ENCODE results near the gene ZFR2. TPM values are rescaled to one million over a fixed set of nuclear protein-coding genes. Genes with fewer than 3 reads are reported as not detected.

The ZFR2 gene
- total RNA-seq, 1 donor from 2014 or later, result 0.96 TPM

GRCh38 chr19:3790941-3791340, 77.9 kb downstream of the ZFR2 start:
- no peak for DNase-seq (ENCODE audit: low spot score)

- no peak for DNase-seq (ENCODE audit: low spot score)
Measured at GRCh38 chr19:3790209-3790734, 78.6 kb downstream of the ZFR2 start.

- DNase-seq (ENCODE audit: low spot score), result no peak
Measured at GRCh38 chr19:3788996-3789778, 79.7 kb downstream of the ZFR2 start.

GRCh38 chr19:3785938-3786824, 82.7 kb downstream of the ZFR2 start, which contains the start of gene MATK:
Gene MATK (minus strand): TSS chr19:3786381. CDS start chr19:3785135, 1,246 bp downstream.
- no peak for DNase-seq (ENCODE audit: low spot score)

- no peak for DNase-seq (ENCODE audit: low spot score)
Measured at GRCh38 chr19:3785451-3785937, 83.3 kb downstream of the ZFR2 start.

GRCh38 chr19:3784607-3785450, 84.0 kb downstream of the ZFR2 start:
- no peak for DNase-seq (ENCODE audit: low spot score)

GRCh38 chr19:3783660-3784584, 84.9 kb downstream of the ZFR2 start:
- DNase-seq (ENCODE audit: low spot score), result no peak

GRCh38 chr19:3782903-3783302, 85.9 kb downstream of the ZFR2 start:
- DNase-seq (ENCODE audit: low spot score), result no peak

- DNase-seq (ENCODE audit: low spot score), result no peak
Measured at GRCh38 chr19:3782330-3782729, 86.5 kb downstream of the ZFR2 start.

GRCh38 chr19:3781603-3782002, 87.2 kb downstream of the ZFR2 start:
- DNase-seq (ENCODE audit: low spot score), result no peak

GRCh38 chr19:3780786-3781304, 88.0 kb downstream of the ZFR2 start:
- no peak for DNase-seq (ENCODE audit: low spot score)

GRCh38 chr19:3778899-3779723, 89.7 kb downstream of the ZFR2 start:
- no peak for DNase-seq (ENCODE audit: low spot score)

- DNase-seq (ENCODE audit: low spot score), result no peak
Measured at GRCh38 chr19:3778104-3778867, 90.6 kb downstream of the ZFR2 start.

GRCh38 chr19:3776479-3777040, 92.3 kb downstream of the ZFR2 start:
- no peak for DNase-seq (ENCODE audit: low spot score)

- DNase-seq (ENCODE audit: low spot score), result no peak
Measured at GRCh38 chr19:3775831-3776230, 93.0 kb downstream of the ZFR2 start.

- no peak for DNase-seq (ENCODE audit: low spot score)
Measured at GRCh38 chr19:3775374-3775711, 93.5 kb downstream of the ZFR2 start.

- DNase-seq (ENCODE audit: low spot score), result no peak
Measured at GRCh38 chr19:3774621-3775373, 94.0 kb downstream of the ZFR2 start.

All from umbilical cord (tissue), 2 donors.